CD14-positive monocyte (primary cell): Measurements from ENCODE around the gene CRY2. TPM values are rescaled to one million over a fixed set of nuclear protein-coding genes. Genes with fewer than 3 reads are reported as not detected.

Experiments used
- DNase-seq, 3 donors: peaks; one replicate each; pipeline ENCODE4 v3.0.0-alpha.2; 2011 to 2022
- H2AFZ ChIP-seq: 2 replicates; pipeline ENCODE4 v1.6.0; 2012; ENCODE audit warnings: mild to moderate bottlenecking, low read depth, low read length, inconsistent platforms; ENCODE audit not compliant: insufficient read depth, poor library complexity, severe bottlenecking
- H3K27ac ChIP-seq, 2 donors: 1 replicate in 1 of 2; 2 replicates in 1 of 2; pipeline ENCODE4 v1.5.1; 2012 to 2013; ENCODE audit warnings: low read length in 2 of 2, control low read depth in 1 of 2, inconsistent platforms in 1 of 2, low read depth in 1 of 2, mild to moderate bottlenecking in 1 of 2
- H3K27me3 ChIP-seq, 2 donors: one replicate each; pipeline versions ENCODE4 v1.6.0 to v1.6.1; 2011 to 2013; ENCODE audit warnings: low read length in 2 of 2; ENCODE audit not compliant: control insufficient read depth in 2 of 2, insufficient read depth in 2 of 2
- H3K36me3 ChIP-seq, 2 donors: replicated peaks in 1 of 2; 1 replicate in 1 of 2; 2 replicates in 1 of 2; pipeline versions ENCODE4 v1.5.1 to v1.6.1; 2012 to 2013; ENCODE audit warnings: low read length in 2 of 2, control low read depth in 1 of 2, inconsistent platforms in 1 of 2, mild to moderate bottlenecking in 1 of 2; ENCODE audit not compliant: insufficient read depth in 2 of 2, control insufficient read depth in 1 of 2
- H3K4me1 ChIP-seq, 2 donors: 1 replicate in 1 of 2; 2 replicates in 1 of 2; pipeline versions ENCODE4 v1.5.1 to v1.6.1; 2012 to 2013; ENCODE audit warnings: low read length in 2 of 2, control low read depth in 1 of 2, inconsistent platforms in 1 of 2, mild to moderate bottlenecking in 1 of 2, moderate library complexity in 1 of 2; ENCODE audit not compliant: insufficient read depth in 2 of 2, control insufficient read depth in 1 of 2
- H3K4me2 ChIP-seq: replicated peaks from 2 replicates; pipeline ENCODE3; 2012; ENCODE audit warnings: low read length, moderate library complexity, mild to moderate bottlenecking; ENCODE audit not compliant: poor library complexity, severe bottlenecking; ENCODE audit errors: extremely low read depth
- H3K4me3 ChIP-seq, 3 experiments: fragments of 200-600 bp in 1 of 3; sonication (generic) in 1 of 3; replicated peaks in 1 of 3; 1 replicate in 2 of 3; 2 replicates in 1 of 3; pipeline ENCODE4 v1.5.1; 2011 to 2013; ENCODE audit warnings: low read length in 3 of 3, mild to moderate bottlenecking in 3 of 3, control low read depth in 2 of 3, low read depth in 2 of 3, inconsistent platforms in 1 of 3, moderate library complexity in 1 of 3
- H3K79me2 ChIP-seq: 2 replicates; pipeline ENCODE4 v1.6.0; 2012; ENCODE audit warnings: mild to moderate bottlenecking, control low read depth, inconsistent platforms, low read length, moderate library complexity; ENCODE audit not compliant: insufficient read depth
- H3K9ac ChIP-seq: 2 replicates; pipeline ENCODE4 v1.6.0; 2017; ENCODE audit warnings: low read length, mild to moderate bottlenecking; ENCODE audit not compliant: insufficient read depth, poor library complexity, severe bottlenecking
- H3K9me3 ChIP-seq, 2 donors: replicated peaks in 1 of 2; 1 replicate in 1 of 2; 2 replicates in 1 of 2; pipeline versions ENCODE4 v1.5.1 to v1.6.1; 2012 to 2013; ENCODE audit warnings: low read length in 2 of 2, control low read depth in 1 of 2; ENCODE audit not compliant: control insufficient read depth in 1 of 2, insufficient read depth in 1 of 2
- H4K20me1 ChIP-seq: 2 replicates; pipeline ENCODE4 v1.6.0; 2012; ENCODE audit warnings: mild to moderate bottlenecking, low read length, control low read depth, moderate library complexity; ENCODE audit not compliant: insufficient read depth
- H3K27ac Mint-ChIP-seq, 7 donors: one replicate each; pipeline ENCODE4 v1.8.0; 2020; ENCODE audit warnings: mild to moderate bottlenecking in 7 of 7, mixed read lengths in 7 of 7, moderate library complexity in 6 of 7, inconsistent platforms in 2 of 7
- H3K27me3 Mint-ChIP-seq, 3 donors: one replicate each; pipeline ENCODE4 v1.8.0; 2021 to 2022; ENCODE audit warnings: low read depth in 3 of 3, mild to moderate bottlenecking in 3 of 3, mixed read lengths in 3 of 3, moderate library complexity in 3 of 3, inconsistent platforms in 1 of 3
- H3K36me3 Mint-ChIP-seq, 2 donors: one replicate each; pipeline ENCODE4 v1.8.0; 2020; ENCODE audit warnings: mixed read lengths in 2 of 2, inconsistent platforms in 1 of 2, mild to moderate bottlenecking in 1 of 2
- H3K4me1 Mint-ChIP-seq: one replicate; pipeline ENCODE4 v1.8.0; 2020; ENCODE audit warnings: mild to moderate bottlenecking, mixed read lengths
- H3K4me3 Mint-ChIP-seq, 2 donors: one replicate each; pipeline ENCODE4 v1.8.0; 2020; ENCODE audit warnings: mild to moderate bottlenecking in 2 of 2, mixed read lengths in 2 of 2, moderate library complexity in 1 of 2
- H3K9me3 Mint-ChIP-seq, 7 donors: one replicate each; pipeline ENCODE4 v1.8.0; 2020 to 2022; ENCODE audit warnings: mixed read lengths in 7 of 7, mild to moderate bottlenecking in 6 of 7, moderate library complexity in 6 of 7, inconsistent platforms in 2 of 7
- CTCF ChIP-seq: fragments of 200-600 bp; IDR thresholded peaks from one replicate; pipeline ENCODE4 v1.8.0; 2022; ENCODE audit warnings: antibody characterized with exemption, mild to moderate bottlenecking
- WGBS: methylation state at CpG from one replicate; pipeline ENCODE4 v1.1.5; 2013; ENCODE audit warnings: missing lambda C conversion rate; ENCODE audit not compliant: insufficient coverage; 5-methylcytosine and 5-hydroxymethylcytosine counted together
- intact Hi-C, 2 donors: fragments of 100-400 bp; cut with micrococcal nuclease; formaldehyde crosslinking; loops; one replicate each; pipeline versions ENCODE4 v1.15.0 to v1.15.1; 2023
- polyA plus RNA-seq, 3 donors: library from polyadenylated mRNA; depleted of rRNA in 1 of 3; unstranded in 2 of 3; stranded (reverse) in 1 of 3; fragments of 300-500 nt in 2 of 3; fragments of >200 nt in 1 of 3; fragmentation: Illumina TruSeq in 2 of 3; gene quantifications; 1 replicate in 2 of 3; 2 replicates in 1 of 3; pipeline ENCODE4 v1.2.3, GENCODE V29; 2012 to 2021

CRY2 gene
- polyA plus RNA-seq, 3 donors, result 5.1 to 12.5 (median 7.2) TPM

- peaks cover 11 to 23% (median 17%) of the 10 kb centered on the region in 3 donors for H3K27me3 Mint-ChIP-seq
- peaks cover 29% of the 10 kb centered on the region for H3K79me2 ChIP-seq
- WGBS, result 0% methylated on average over 31 of the region's 38 CpGs
These were observed 71.2 kb downstream of the CRY2 start for GRCh38 chr11:45918331-45918941.

More at GRCh38 chr11:45918331-45918941, 71.2 kb downstream of the CRY2 start:
- Histone ChIP-seq H3K4me2 (peak overlapping the region; percentile 92), H3K4me3 (peak overlapping the region; percentile 71 to 91 (median 82)), H3K27me3 (peaks cover 6 to 20% of the 10 kb centered on the region in 2 donors), H3K4me1 (peaks cover 20 to 35% of the 10 kb centered on the region in 2 donors), H3K9ac (peak overlapping the region; percentile 90), H2AFZ (peak overlapping the region; percentile 96), H4K20me1 (peaks cover 21% of the 10 kb centered on the region), H3K36me3 (peaks cover 28 to 30% of the 10 kb centered on the region in 2 donors), H3K27ac (peak overlapping the region; percentile 93 to 96), H3K9me3 (no peaks in the 10 kb centered on the region)
- peak overlapping the region; percentile 97 to 98 for H3K4me3 Mint-ChIP-seq
- H3K9me3 Mint-ChIP-seq, result peaks cover 0 to 9% (median 3%) of the 10 kb centered on the region in 7 donors
- H3K27ac Mint-ChIP-seq, result peak overlapping the region; percentile 96 to 99 (median 98)
- peak; percentile 60 to 73 (median 73) for DNase-seq
- no peak for TF ChIP-seq CTCF
- peaks cover 33 to 35% of the 10 kb centered on the region in 2 donors for H3K36me3 Mint-ChIP-seq
- intact Hi-C loops, result loop anchor here (5.0 to 10.0 kb wide), 2 partner anchors 71 to 696 kb away; partner anchors contain the start of genes CRY2 (in 2 of the 2), ATG13 (in 1 of the 2) and HARBI1 (in 1 of the 2)
- peaks cover 33% of the 10 kb centered on the region for H3K4me1 Mint-ChIP-seq
